Mucosa of descending colon (tissue), 3 donors: ENCODE measurements around the gene LRIG2. TPM values are rescaled to one million over a fixed set of nuclear protein-coding genes. Genes with fewer than 3 reads are reported as not detected.

Experiments used
- ATAC-seq: fragments of 200-7000 bp; cut with Tn5 transposase; one replicate; pipeline ENCODE4 v1.9.1; 2020; ENCODE audit warnings: mild to moderate bottlenecking, moderate library complexity
- DNase-seq, 3 donors: peaks; one replicate each; pipeline ENCODE4 v3.0.0-alpha.2; 2020
- H3K36me3 ChIP-seq: fragments of 200-600 bp; one replicate; pipeline ENCODE4 v1.8.0; 2021; ENCODE audit warnings: low read depth, mild to moderate bottlenecking
- H3K4me1 ChIP-seq: fragments of 200-600 bp; one replicate; pipeline ENCODE4 v1.8.0; 2021; ENCODE audit warnings: low read depth, mild to moderate bottlenecking
- H3K4me3 ChIP-seq: fragments of 200-600 bp; one replicate; pipeline ENCODE4 v1.8.0; 2021; ENCODE audit warnings: mild to moderate bottlenecking
- H3K9me3 ChIP-seq: fragments of 200-600 bp; one replicate; pipeline ENCODE4 v1.8.0; 2021; ENCODE audit warnings: mild to moderate bottlenecking
- intact Hi-C, 2 donors: fragments of 100-400 bp; cut with DNase I in 1 of 2; cut with micrococcal nuclease in 1 of 2; formaldehyde crosslinking; loops; one replicate each; pipeline versions ENCODE4 v1.11.0 to v1.11.1; 2022; cut with DNase I, micrococcal nuclease
- total RNA-seq, 3 donors: library from RNA; stranded (reverse); fragmentation: NEBNext Ultra II Directional in 2 of 3; extraction: Animal tissue kit (Norgen Biotek cat#: 25700) in 2 of 3; gene quantifications; one replicate each; pipeline versions ENCODE4 v1.2.1 to v1.2.4, GENCODE V29; 2021 to 2023
- TF ChIP-seq, protein P1 (sequence below): fragments of 200-600 bp; IDR thresholded peaks from one replicate; pipeline ENCODE4 v1.8.0; 2022; ENCODE audit warnings: antibody characterized with exemption, mild to moderate bottlenecking
- donor health status: DM: no; HTN: no; CAD: no; lungs with moderate emphysema.
- donor health status: DM: no; HTN: no; CAD: no.
- donor health status: DM: no; HTN: yes; CAD: no.

LRIG2 gene
- total RNA-seq, 3 donors from 2014 or later: 15.4 to 26.8 (median 16.4) TPM

GRCh38 chr1:113129529-113130185 lies 56.7 kb downstream of the LRIG2 start:
- H3K9me3 ChIP-seq: no peaks in the 10 kb centered on the region
- H3K36me3 ChIP-seq: no peaks in the 10 kb centered on the region
- TF ChIP-seq, protein P1, sequence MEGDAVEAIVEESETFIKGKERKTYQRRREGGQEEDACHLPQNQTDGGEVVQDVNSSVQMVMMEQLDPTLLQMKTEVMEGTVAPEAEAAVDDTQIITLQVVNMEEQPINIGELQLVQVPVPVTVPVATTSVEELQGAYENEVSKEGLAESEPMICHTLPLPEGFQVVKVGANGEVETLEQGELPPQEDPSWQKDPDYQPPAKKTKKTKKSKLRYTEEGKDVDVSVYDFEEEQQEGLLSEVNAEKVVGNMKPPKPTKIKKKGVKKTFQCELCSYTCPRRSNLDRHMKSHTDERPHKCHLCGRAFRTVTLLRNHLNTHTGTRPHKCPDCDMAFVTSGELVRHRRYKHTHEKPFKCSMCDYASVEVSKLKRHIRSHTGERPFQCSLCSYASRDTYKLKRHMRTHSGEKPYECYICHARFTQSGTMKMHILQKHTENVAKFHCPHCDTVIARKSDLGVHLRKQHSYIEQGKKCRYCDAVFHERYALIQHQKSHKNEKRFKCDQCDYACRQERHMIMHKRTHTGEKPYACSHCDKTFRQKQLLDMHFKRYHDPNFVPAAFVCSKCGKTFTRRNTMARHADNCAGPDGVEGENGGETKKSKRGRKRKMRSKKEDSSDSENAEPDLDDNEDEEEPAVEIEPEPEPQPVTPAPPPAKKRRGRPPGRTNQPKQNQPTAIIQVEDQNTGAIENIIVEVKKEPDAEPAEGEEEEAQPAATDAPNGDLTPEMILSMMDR: no peak
- H3K4me3 ChIP-seq: no peak overlapping the region
- intact Hi-C loops: loop anchor here in 1 of 2 donors (5.0 to 10.0 kb wide), 2 partner anchors 545 to 568 kb away; no protein-coding TSS in a partner anchor
- DNase-seq: no peak
- H3K4me1 ChIP-seq: no peaks in the 10 kb centered on the region
- no peak for ATAC-seq

DNA sequence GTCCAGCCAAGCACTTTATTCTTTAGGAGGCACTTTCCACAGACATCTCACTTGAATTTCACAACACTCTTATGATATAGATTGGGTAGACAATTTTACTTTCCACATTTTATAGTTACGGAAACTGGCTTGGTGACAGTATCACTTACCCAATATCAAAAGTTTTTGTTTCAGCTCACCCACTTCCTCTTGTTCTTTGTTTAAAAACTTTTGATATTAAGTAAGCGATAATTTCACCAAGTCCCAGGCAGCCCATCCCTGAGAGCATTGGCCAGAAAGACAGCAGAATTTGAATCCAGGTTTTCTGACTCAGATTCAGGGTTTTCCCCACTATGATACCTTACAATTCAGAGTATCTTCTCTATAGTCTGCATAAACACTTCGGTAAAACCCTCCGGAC lies 60.0 kb downstream of the LRIG2 start:
- H3K9me3 ChIP-seq: no peaks in the 10 kb centered on the region

GRCh38 chr1:113133759-113134158 lies 60.8 kb downstream of the LRIG2 start:
- Histone ChIP-seq H3K36me3 (no peaks in the 10 kb centered on the region), H3K4me3 (no peak overlapping the region), H3K4me1 (no peaks in the 10 kb centered on the region), H3K9me3 (no peaks in the 10 kb centered on the region)
- no peak for ATAC-seq
- DNase-seq: no peak
- intact Hi-C loops: loop anchor here in 1 of 2 donors (10.0 kb wide), 1 partner anchor 541 kb away; no protein-coding TSS in a partner anchor
- TF ChIP-seq, protein P1: no peak

More for the DNA sequence above, 60.0 kb downstream of the LRIG2 start:
- TF ChIP-seq, protein P1: no peak
- intact Hi-C loops: loop anchor here in 1 of 2 donors (10.0 kb wide), 1 partner anchor 542 kb away; no protein-coding TSS in a partner anchor
- H3K4me3 ChIP-seq: no peak overlapping the region
- H3K4me1 ChIP-seq: no peaks in the 10 kb centered on the region
- no peaks in the 10 kb centered on the region for H3K36me3 ChIP-seq
- ATAC-seq (no peak), DNase-seq (no peak)

DNA sequence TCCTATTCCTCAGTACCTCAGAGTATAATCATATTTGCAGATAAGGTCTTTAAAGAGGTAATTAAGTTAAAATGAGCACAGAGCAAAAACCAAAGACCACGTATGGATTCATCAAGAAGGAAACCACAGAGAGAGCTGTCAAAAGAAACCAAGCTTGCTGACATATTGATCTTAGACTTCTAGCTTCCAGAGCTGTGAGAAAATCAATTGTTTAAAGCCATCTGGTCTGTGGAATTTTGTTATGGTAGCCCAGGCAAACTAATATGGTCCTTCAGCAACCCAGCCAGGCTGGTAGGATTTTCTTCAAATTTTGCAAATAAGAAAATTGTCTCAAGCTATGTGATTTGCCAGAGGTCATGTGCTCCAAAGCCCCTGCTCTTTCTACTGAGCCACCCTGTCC lies 62.5 kb downstream of the LRIG2 start:
- intact Hi-C loops: loop anchor here in 1 of 2 donors (10.0 kb wide), 1 partner anchor 539 kb away; no protein-coding TSS in a partner anchor
- Histone ChIP-seq H3K4me1 (no peaks in the 10 kb centered on the region), H3K4me3 (no peak overlapping the region), H3K9me3 (no peaks in the 10 kb centered on the region), H3K36me3 (no peaks in the 10 kb centered on the region)
- DNase-seq (no peak), ATAC-seq (no peak)
- TF ChIP-seq, protein P1: no peak

DNA sequence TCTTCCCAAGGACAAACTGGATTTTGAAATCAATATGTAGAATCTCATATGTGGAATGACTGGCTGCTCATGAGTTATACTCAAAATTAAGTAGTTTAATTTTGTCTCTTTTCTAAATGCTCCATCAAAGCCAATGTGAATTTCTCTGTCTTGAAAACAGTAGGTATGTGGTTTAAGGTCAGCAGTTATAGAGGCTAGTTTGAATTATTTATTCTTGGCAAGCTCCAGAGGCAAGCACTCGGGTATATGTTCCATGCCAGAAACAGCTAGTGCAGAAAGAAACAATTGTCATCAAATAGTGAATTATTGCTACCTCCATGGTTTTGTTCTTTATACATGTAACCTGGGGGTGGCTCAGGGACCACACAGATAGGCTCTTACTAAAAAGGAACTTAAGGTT lies 63.5 kb downstream of the LRIG2 start:
- no peak overlapping the region for H3K4me3 ChIP-seq
- intact Hi-C loops: loop anchor here in 1 of 2 donors (10.0 kb wide), 1 partner anchor 538 kb away; no protein-coding TSS in a partner anchor
- TF ChIP-seq, protein P1: no peak
- peaks cover 3% of the 10 kb centered on the region for H3K4me1 ChIP-seq
- no peaks in the 10 kb centered on the region for H3K36me3 ChIP-seq
- DNase-seq: no peak
- no peaks in the 10 kb centered on the region for H3K9me3 ChIP-seq
- no peak for ATAC-seq
